Astrocyte (in vitro differentiated cells and primary cell): ENCODE results near the gene NTM. TPM values are rescaled to one million over a fixed set of nuclear protein-coding genes. Genes with fewer than 3 reads are reported as not detected.

Experiments used
- DNase-seq: peaks from one replicate; pipeline ENCODE4 v3.0.0-alpha.2; 2010; ENCODE audit warnings: low read depth
- FAIRE-seq: peaks from 2 replicates; lab custom pipeline; 2011; peaks lifted over from hg19 to GRCh38; lab: Jason Lieb, UNC
- H2AFZ ChIP-seq: 2 replicates; pipeline ENCODE4 v1.6.0; 2012; ENCODE audit warnings: low read depth, low read length, inconsistent platforms
- H3K27ac ChIP-seq: 2 replicates; pipeline ENCODE4 v1.5.1; 2011; ENCODE audit warnings: low read depth, low read length, inconsistent platforms
- H3K27me3 ChIP-seq: 2 replicates; pipeline ENCODE4 v1.6.0; 2011; ENCODE audit warnings: low read length, inconsistent platforms; ENCODE audit not compliant: insufficient read depth
- H3K36me3 ChIP-seq: 2 replicates; pipeline ENCODE4 v1.5.1; 2011; ENCODE audit warnings: low read length, inconsistent platforms; ENCODE audit not compliant: insufficient read depth
- H3K4me1 ChIP-seq: 2 replicates; pipeline ENCODE4 v1.5.1; 2011; ENCODE audit warnings: low read length, inconsistent platforms; ENCODE audit not compliant: insufficient read depth
- H3K4me2 ChIP-seq: 2 replicates; pipeline ENCODE4 v1.6.0; 2012; ENCODE audit warnings: low read length, inconsistent platforms
- H3K4me3 ChIP-seq: 2 replicates; pipeline ENCODE4 v1.5.1; 2011; ENCODE audit warnings: low read depth, mild to moderate bottlenecking, low read length, inconsistent platforms; ENCODE audit not compliant: insufficient read depth
- H3K79me2 ChIP-seq: 2 replicates; pipeline ENCODE4 v1.6.0; 2012; ENCODE audit warnings: mild to moderate bottlenecking, low read length, inconsistent platforms; ENCODE audit not compliant: insufficient read depth
- H3K9ac ChIP-seq: 2 replicates; pipeline ENCODE4 v1.6.0; 2012; ENCODE audit warnings: mild to moderate bottlenecking, low read length, inconsistent platforms
- H3K9me3 ChIP-seq: 2 replicates; pipeline ENCODE4 v1.5.1; 2012; ENCODE audit warnings: low read depth, mild to moderate bottlenecking, low read length, inconsistent platforms; ENCODE audit not compliant: insufficient read depth
- H4K20me1 ChIP-seq: 2 replicates; pipeline ENCODE4 v1.6.0; 2012; ENCODE audit warnings: low read length, inconsistent platforms; ENCODE audit not compliant: insufficient read depth
- H3K27ac Mint-ChIP-seq: one replicate; pipeline ENCODE4 v1.8.0; 2021; ENCODE audit warnings: mild to moderate bottlenecking, mixed read lengths; ENCODE audit not compliant: unreplicated experiment
- H3K27me3 Mint-ChIP-seq: one replicate; pipeline ENCODE4 v1.8.0; 2021; ENCODE audit warnings: low read depth, mixed read lengths; ENCODE audit not compliant: unreplicated experiment
- H3K36me3 Mint-ChIP-seq: one replicate; pipeline ENCODE4 v1.8.0; 2021; ENCODE audit warnings: low read depth, mixed read lengths; ENCODE audit not compliant: unreplicated experiment
- H3K4me1 Mint-ChIP-seq: one replicate; pipeline ENCODE4 v1.8.0; 2021; ENCODE audit warnings: low read depth, mixed read lengths; ENCODE audit not compliant: unreplicated experiment
- H3K4me3 Mint-ChIP-seq: one replicate; pipeline ENCODE4 v1.8.0; 2021; ENCODE audit warnings: mild to moderate bottlenecking, moderate library complexity, mixed read lengths; ENCODE audit not compliant: unreplicated experiment
- H3K9me3 Mint-ChIP-seq: one replicate; pipeline ENCODE4 v1.8.0; 2021; ENCODE audit warnings: mild to moderate bottlenecking, mixed read lengths; ENCODE audit not compliant: unreplicated experiment
- EZH2 ChIP-seq: IDR thresholded peaks from 2 replicates; pipeline ENCODE4 v1.6.1; 2012; ENCODE audit warnings: mild to moderate bottlenecking, low read length, inconsistent platforms; ENCODE audit not compliant: insufficient read depth
- total RNA-seq: library from RNA; stranded (reverse); gene quantifications from 2 replicates; pipeline ENCODE4 v1.2.1, GENCODE V29; 2021
- TF ChIP-seq, protein P1 (sequence below): IDR thresholded peaks from 2 replicates; pipeline ENCODE4 v1.5.1; 2011; ENCODE audit warnings: low read depth, mild to moderate bottlenecking, inconsistent platforms, low read length, moderate library complexity; ENCODE audit not compliant: insufficient read depth

The NTM gene
- total RNA-seq, 1 donor from 2014 or later = 98.2 TPM

DNA sequence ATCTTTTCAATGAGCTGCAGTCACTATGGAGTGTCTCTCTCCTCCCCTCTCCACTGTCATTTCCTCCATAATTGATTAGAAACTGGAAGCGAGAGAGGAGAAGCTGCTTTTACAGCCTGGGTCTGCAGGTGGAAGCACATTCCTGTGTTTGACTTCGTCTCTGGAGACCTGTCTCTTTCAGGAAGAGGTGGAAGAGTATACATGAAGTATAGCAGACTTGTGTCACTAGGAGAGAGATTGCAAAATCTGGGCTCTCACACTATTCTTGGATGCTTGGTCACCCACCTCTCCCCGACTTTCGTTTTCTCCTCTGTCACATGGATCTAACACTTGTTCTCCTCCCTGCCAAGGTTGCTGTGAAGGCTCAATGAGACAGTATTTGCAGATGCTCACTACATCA lies 323.3 kb downstream of the NTM start:
- H3K4me3 ChIP-seq = no peak overlapping the region
- peaks cover 22% of the 10 kb centered on the region for H3K27me3 Mint-ChIP-seq
- no peak overlapping the region for H3K9ac ChIP-seq
- H4K20me1 ChIP-seq = no peaks in the 10 kb centered on the region
- H3K36me3 ChIP-seq = no peaks in the 10 kb centered on the region
- no peak overlapping the region for H3K27ac ChIP-seq
- FAIRE-seq (no peak), DNase-seq (no peak)
- H3K4me1 Mint-ChIP-seq = peaks cover 14% of the 10 kb centered on the region
- peaks cover 11% of the 10 kb centered on the region for H3K4me1 ChIP-seq
- no peak for TF ChIP-seq EZH2
- TF ChIP-seq, protein P1, sequence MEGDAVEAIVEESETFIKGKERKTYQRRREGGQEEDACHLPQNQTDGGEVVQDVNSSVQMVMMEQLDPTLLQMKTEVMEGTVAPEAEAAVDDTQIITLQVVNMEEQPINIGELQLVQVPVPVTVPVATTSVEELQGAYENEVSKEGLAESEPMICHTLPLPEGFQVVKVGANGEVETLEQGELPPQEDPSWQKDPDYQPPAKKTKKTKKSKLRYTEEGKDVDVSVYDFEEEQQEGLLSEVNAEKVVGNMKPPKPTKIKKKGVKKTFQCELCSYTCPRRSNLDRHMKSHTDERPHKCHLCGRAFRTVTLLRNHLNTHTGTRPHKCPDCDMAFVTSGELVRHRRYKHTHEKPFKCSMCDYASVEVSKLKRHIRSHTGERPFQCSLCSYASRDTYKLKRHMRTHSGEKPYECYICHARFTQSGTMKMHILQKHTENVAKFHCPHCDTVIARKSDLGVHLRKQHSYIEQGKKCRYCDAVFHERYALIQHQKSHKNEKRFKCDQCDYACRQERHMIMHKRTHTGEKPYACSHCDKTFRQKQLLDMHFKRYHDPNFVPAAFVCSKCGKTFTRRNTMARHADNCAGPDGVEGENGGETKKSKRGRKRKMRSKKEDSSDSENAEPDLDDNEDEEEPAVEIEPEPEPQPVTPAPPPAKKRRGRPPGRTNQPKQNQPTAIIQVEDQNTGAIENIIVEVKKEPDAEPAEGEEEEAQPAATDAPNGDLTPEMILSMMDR = no peak
- H3K36me3 Mint-ChIP-seq = peaks cover 2% of the 10 kb centered on the region
- H3K4me3 Mint-ChIP-seq = no peak overlapping the region
- H3K9me3 Mint-ChIP-seq = no peaks in the 10 kb centered on the region
- no peaks in the 10 kb centered on the region for H3K27me3 ChIP-seq
- no peaks in the 10 kb centered on the region for H3K79me2 ChIP-seq
- H3K27ac Mint-ChIP-seq = no peak overlapping the region
- H3K4me2 ChIP-seq = no peak overlapping the region
- H3K9me3 ChIP-seq = no peaks in the 10 kb centered on the region
- no peak overlapping the region for H2AFZ ChIP-seq

DNA sequence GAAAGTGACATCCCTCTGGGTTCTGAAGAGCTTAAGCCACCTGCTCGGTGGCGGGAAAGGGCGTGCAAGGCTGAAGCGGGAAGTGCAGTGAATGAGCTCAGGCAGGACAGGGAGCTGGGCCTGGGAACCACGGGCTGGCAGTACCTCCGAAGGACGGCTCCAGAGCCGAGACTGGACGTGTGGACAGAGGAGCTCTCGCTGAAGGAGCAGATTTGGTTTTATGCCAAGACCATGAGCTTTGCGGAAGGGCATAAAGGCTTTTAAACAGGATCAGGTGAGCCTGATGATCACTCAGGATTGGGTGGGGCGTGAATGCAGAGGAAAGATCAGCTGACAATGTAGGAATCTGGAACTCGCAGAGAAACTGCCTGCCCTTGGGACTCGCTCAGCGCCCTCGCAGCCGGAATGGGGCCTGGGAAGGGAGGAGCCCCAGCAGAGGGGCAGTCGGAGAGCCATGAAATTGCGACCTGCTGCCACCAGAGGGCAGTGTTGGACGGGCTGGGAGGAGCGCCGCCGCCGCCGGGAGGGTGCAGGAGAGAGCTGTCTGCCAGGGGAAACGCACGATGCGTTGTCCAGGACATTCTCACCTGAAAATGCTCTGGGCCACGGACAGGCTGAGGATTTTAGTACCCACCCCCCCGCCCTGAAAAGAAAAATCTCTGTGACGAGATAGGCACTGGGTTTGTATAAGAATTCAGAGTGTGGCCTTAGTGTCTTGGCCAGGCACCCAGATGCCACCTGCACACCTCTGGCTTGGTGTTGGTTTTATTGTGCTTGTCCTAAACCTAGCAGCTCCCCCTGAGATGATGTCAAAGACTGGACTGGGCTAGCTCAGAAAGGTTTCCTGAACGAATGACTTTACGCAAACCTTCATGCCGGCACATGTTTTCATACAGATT lies 324.4 kb downstream of the NTM start:
- peak; percentile 45 for DNase-seq
- H3K4me1 ChIP-seq = peaks cover 11% of the 10 kb centered on the region
- no peak overlapping the region for H3K27ac Mint-ChIP-seq
- peak overlapping the region; percentile 77 for H3K4me2 ChIP-seq
- no peaks in the 10 kb centered on the region for H4K20me1 ChIP-seq
- TF ChIP-seq EZH2 = no peak
- TF ChIP-seq, protein P1 = peak; percentile 71
- no peaks in the 10 kb centered on the region for H3K9me3 Mint-ChIP-seq
- peaks cover 14% of the 10 kb centered on the region for H3K4me1 Mint-ChIP-seq
- no peaks in the 10 kb centered on the region for H3K79me2 ChIP-seq
- no peaks in the 10 kb centered on the region for H3K9me3 ChIP-seq
- H3K36me3 ChIP-seq = no peaks in the 10 kb centered on the region
- H3K27ac ChIP-seq = no peak overlapping the region
- peak overlapping the region; percentile 50 for H3K4me3 Mint-ChIP-seq
- peak overlapping the region; percentile 17 for H3K4me3 ChIP-seq
- FAIRE-seq = no peak
- peak overlapping the region; percentile 28 for H3K9ac ChIP-seq
- peak overlapping the region; percentile 72 for H2AFZ ChIP-seq
- no peaks in the 10 kb centered on the region for H3K27me3 ChIP-seq
- peaks cover 22% of the 10 kb centered on the region for H3K27me3 Mint-ChIP-seq
- H3K36me3 Mint-ChIP-seq = peaks cover 2% of the 10 kb centered on the region
